Esophagus squamous epithelium (tissue), 5 donors: ENCODE measurements around the gene ZGPAT. TPM values are rescaled to one million over a fixed set of nuclear protein-coding genes. Genes with fewer than 3 reads are reported as not detected.

Experiments
- DNase-seq: peaks from one replicate; lab custom pipeline; 2025; lab: John Stamatoyannopoulos, UW
- H3K27ac ChIP-seq, 4 donors: fragments of 200-600 bp; sonication (generic); one replicate each; pipeline ENCODE4 v1.5.1; 2016 to 2019; ENCODE audit warnings: mild to moderate bottlenecking in 1 of 4
- H3K27me3 ChIP-seq, 4 donors: fragments of 200-600 bp; sonication (generic); 1 replicate in 3 of 4; 2 replicates in 1 of 4; pipeline versions ENCODE4 v1.5.1 to v1.6.0; 2017 to 2021; ENCODE audit warnings: antibody characterized with exemption in 1 of 4
- H3K36me3 ChIP-seq, 3 donors: fragments of 200-600 bp; sonication (generic); one replicate each; pipeline ENCODE4 v1.5.1; 2016 to 2019
- H3K4me1 ChIP-seq, 3 donors: fragments of 200-600 bp; sonication (generic); one replicate each; pipeline ENCODE4 v1.5.1; 2017 to 2019
- H3K4me3 ChIP-seq, 4 donors: fragments of 200-600 bp; sonication (generic); 1 replicate in 3 of 4; 2 replicates in 1 of 4; pipeline ENCODE4 v1.5.1; 2016 to 2019; ENCODE audit warnings: mild to moderate bottlenecking in 2 of 4, moderate library complexity in 1 of 4
- H3K9me3 ChIP-seq, 3 donors: fragments of 200-600 bp; sonication (generic); one replicate each; pipeline ENCODE4 v1.5.1; 2016 to 2019
- POLR2A ChIP-seq, 4 donors: fragments of 450-650 bp; IDR thresholded peaks; one replicate each; pipeline ENCODE4 v1.6.1; 2017; ENCODE audit warnings: antibody characterized with exemption in 4 of 4, mild to moderate bottlenecking in 4 of 4, moderate library complexity in 3 of 4
- WGBS, 2 donors: methylation state at CpG; one replicate each; pipeline ENCODE4 v1.1.5; 2018; 5-methylcytosine and 5-hydroxymethylcytosine counted together
- intact Hi-C: fragments of 100-400 bp; cut with DNase I; formaldehyde crosslinking; loops from one replicate; pipeline ENCODE4 v1.15.0; 2022
- total RNA-seq, 4 donors: library from RNA; depleted of rRNA; stranded (reverse); fragments of >200 nt; gene quantifications; one replicate each; pipeline ENCODE4 v1.1.0, GENCODE V29; 2016
- TF ChIP-seq, protein P1 (sequence below), 6 experiments: fragments of 450-650 bp in 4 of 6; fragments of 200-600 bp in 2 of 6; sonication (generic) in 2 of 6; IDR thresholded peaks; one replicate each; pipeline ENCODE4 v1.5.1; 2016 to 2019; ENCODE audit warnings: antibody characterized with exemption in 6 of 6, mild to moderate bottlenecking in 4 of 6, moderate library complexity in 4 of 6
- donor health status: DM: yes; HTN: yes; CAD: no.

The ZGPAT gene
- total RNA-seq, 4 donors from 2014 or later, result 25.4 to 31.9 (median 28.3) TPM

DNA sequence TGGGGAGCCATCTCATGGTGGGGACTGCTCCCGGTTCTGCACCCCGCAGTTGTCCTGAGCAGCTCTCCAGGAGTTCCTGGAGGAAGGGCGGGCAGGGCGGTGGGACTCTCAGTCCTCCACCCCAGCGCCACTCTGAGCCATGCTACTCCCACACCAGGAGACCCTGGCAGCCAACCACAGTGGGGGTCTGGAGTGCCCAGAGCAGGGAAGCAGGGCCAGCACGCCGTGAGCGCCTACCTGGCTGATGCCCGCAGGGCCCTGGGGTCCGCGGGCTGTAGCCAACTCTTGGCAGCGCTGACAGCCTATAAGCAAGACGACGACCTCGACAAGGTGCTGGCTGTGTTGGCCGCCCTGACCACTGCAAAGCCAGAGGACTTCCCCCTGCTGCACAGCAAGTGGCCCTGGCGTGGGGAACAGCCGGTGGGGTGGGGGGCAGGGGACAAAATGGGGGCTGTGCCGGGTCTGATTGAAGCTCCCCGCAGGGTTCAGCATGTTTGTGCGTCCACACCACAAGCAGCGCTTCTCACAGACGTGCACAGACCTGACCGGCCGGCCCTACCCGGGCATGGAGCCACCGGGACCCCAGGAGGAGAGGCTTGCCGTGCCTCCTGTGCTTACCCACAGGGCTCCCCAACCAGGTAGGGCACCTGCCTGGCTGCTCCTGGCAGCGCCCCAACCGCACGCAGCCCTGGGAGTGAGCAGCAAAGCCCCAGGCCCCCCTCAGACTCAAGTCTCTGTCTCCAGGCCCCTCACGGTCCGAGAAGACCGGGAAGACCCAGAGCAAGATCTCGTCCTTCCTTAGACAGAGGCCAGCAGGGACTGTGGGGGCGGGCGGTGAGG lies 13.0 kb upstream of the ZGPAT start:
- Histone ChIP-seq H3K27ac (peak overlapping the region in 1 of 4 donors; percentile 49), H3K9me3 (no peaks in the 10 kb centered on the region), H3K4me3 (no peak overlapping the region), H3K27me3 (no peaks in the 10 kb centered on the region), H3K4me1 (peaks cover 37 to 88% (median 76%) of the 10 kb centered on the region in 3 donors), H3K36me3 (peaks cover 0 to 7% (median 0%) of the 10 kb centered on the region in 3 donors)
- DNase-seq, result no peak
- 46% methylated on average over 11 of the region's 37 CpGs; no CpG with 5 or more reads in 1 of the 2 donors for WGBS, 2 donors
- intact Hi-C loops, result no loop called here
- no peak for TF ChIP-seq POLR2A (IDR thresholded peaks at IDR 0.05)
- TF ChIP-seq, protein P1, sequence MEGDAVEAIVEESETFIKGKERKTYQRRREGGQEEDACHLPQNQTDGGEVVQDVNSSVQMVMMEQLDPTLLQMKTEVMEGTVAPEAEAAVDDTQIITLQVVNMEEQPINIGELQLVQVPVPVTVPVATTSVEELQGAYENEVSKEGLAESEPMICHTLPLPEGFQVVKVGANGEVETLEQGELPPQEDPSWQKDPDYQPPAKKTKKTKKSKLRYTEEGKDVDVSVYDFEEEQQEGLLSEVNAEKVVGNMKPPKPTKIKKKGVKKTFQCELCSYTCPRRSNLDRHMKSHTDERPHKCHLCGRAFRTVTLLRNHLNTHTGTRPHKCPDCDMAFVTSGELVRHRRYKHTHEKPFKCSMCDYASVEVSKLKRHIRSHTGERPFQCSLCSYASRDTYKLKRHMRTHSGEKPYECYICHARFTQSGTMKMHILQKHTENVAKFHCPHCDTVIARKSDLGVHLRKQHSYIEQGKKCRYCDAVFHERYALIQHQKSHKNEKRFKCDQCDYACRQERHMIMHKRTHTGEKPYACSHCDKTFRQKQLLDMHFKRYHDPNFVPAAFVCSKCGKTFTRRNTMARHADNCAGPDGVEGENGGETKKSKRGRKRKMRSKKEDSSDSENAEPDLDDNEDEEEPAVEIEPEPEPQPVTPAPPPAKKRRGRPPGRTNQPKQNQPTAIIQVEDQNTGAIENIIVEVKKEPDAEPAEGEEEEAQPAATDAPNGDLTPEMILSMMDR (IDR thresholded peaks at IDR 0.05), result no peak

GRCh38 chr20:63695424-63696305 lies 12.2 kb upstream of the ZGPAT start:
- no peaks in the 10 kb centered on the region for H3K27me3 ChIP-seq
- peaks cover 0 to 11% (median 0%) of the 10 kb centered on the region in 3 donors for H3K36me3 ChIP-seq
- no peaks in the 10 kb centered on the region for H3K9me3 ChIP-seq
- intact Hi-C loops, result no loop called here
- H3K27ac ChIP-seq, result peak overlapping the region in 3 of 4 donors; percentile 38 to 63 (median 49)
- DNase-seq, result no peak
- TF ChIP-seq POLR2A (IDR thresholded peaks at IDR 0.05), result no peak
- TF ChIP-seq, protein P1 (IDR thresholded peaks at IDR 0.05), result no peak
- WGBS, 2 donors, result 0% methylated on average over 1 of the region's 25 CpGs; no CpG with 5 or more reads in 1 of the 2 donors
- H3K4me3 ChIP-seq, result no peak overlapping the region
- peaks cover 36 to 83% (median 78%) of the 10 kb centered on the region in 3 donors for H3K4me1 ChIP-seq

DNA sequence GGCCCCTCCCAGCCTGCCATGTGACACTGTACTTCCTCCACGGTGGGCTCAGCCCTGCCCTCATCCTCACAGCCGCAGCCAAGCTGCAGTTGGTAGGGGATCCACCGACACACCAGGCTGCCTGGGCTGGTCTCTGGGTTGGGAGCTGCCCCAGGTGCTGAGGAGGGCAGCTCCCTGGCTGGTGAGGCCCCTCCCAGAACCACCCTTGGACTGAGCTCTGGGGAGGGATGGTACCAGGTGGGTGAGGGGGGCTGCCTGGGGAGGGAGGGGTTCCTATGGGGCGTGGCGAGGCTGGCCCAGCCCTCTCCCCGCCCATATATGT lies 11.6 kb upstream of the ZGPAT start:
- intact Hi-C loops, result no loop called here
- no peak for DNase-seq

DNA sequence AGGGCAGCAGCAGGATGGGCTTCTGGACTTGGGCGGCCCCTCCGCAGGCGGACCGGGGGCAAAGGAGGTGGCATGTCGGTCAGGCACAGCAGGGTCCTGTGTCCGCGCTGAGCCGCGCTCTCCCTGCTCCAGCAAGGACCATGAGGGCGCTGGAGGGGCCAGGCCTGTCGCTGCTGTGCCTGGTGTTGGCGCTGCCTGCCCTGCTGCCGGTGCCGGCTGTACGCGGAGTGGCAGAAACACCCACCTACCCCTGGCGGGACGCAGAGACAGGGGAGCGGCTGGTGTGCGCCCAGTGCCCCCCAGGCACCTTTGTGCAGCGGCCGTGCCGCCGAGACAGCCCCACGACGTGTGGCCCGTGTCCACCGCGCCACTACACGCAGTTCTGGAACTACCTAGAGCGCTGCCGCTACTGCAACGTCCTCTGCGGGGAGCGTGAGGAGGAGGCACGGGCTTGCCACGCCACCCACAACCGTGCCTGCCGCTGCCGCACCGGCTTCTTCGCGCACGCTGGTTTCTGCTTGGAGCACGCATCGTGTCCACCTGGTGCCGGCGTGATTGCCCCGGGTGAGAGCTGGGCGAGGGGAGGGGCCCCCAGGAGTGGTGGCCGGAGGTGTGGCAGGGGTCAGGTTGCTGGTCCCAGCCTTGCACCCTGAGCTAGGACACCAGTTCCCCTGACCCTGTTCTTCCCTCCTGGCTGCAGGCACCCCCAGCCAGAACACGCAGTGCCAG lies 11.0 kb upstream of the ZGPAT start, which contains the start of gene TNFRSF6B:
Gene TNFRSF6B, plus strand, starts transcription at position 25 of the 729 bp plus-strand sequence. Its CDS starts 116 bp downstream, at position 141.
- Histone ChIP-seq H3K36me3 (peaks cover 0 to 11% (median 0%) of the 10 kb centered on the region in 3 donors), H3K4me3 (peak within 1 kb of the TSS; percentile 9 to 59 (median 29)), H3K4me1 (peaks cover 32 to 71% (median 67%) of the 10 kb centered on the region in 3 donors), H3K9me3 (no peaks in the 10 kb centered on the region), H3K27me3 (no peaks in the 10 kb centered on the region), H3K27ac (peak within 1 kb of the TSS; percentile 22 to 63 (median 44))
- intact Hi-C loops, result no loop called here
- no peak for DNase-seq
- TF ChIP-seq, protein P1 (IDR thresholded peaks at IDR 0.05), result no peak
- TF ChIP-seq POLR2A (IDR thresholded peaks at IDR 0.05), result no peak
- no CpG with 5 or more reads among the region's 52 CpGs for WGBS, 2 donors

More for the DNA sequence above, 11.6 kb upstream of the ZGPAT start:
- H3K4me3 ChIP-seq, result peak overlapping the region; percentile 9 to 59 (median 29)
- H3K27ac ChIP-seq, result peak overlapping the region in 3 of 4 donors; percentile 38 to 63 (median 49)
- peaks cover 0 to 11% (median 0%) of the 10 kb centered on the region in 3 donors for H3K36me3 ChIP-seq
- TF ChIP-seq POLR2A (IDR thresholded peaks at IDR 0.05), result no peak
- TF ChIP-seq, protein P1 (IDR thresholded peaks at IDR 0.05), result no peak
- peaks cover 32 to 77% (median 72%) of the 10 kb centered on the region in 3 donors for H3K4me1 ChIP-seq
- H3K9me3 ChIP-seq, result no peaks in the 10 kb centered on the region
- no peaks in the 10 kb centered on the region for H3K27me3 ChIP-seq
- 0 to 20% methylated on average over 1 of the region's 6 CpGs for WGBS, 2 donors
